Measurements from ENCODE around the gene FAM120AOS. TPM values are rescaled to one million over a fixed set of nuclear protein-coding genes. Genes with fewer than 3 reads are reported as not detected.

Gene FAM120AOS
- total and polyA plus RNA-seq, 2 donors from 2014 or later, result 38.7 to 53.2 TPM

DNA sequence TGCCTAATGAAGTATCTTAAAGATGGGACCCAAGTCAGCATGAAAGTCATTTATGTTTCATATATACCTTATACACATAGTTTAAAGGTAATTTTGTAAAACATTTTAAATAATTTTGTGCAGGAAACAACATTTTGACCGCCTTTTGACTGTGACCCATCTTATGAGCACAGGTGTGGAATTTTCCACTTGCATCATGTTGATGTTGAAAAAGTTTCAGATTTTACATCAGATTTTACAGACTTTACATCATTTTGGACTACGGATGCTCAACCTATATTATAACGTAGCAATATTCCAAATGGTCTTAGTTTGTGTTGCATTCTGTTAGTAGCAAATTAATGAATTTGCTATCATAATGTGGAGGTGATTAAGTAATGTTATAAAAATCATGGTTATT lies 21.7 kb upstream of the FAM120AOS start:
- peaks cover 0 to 2% (median 0%) of the 10 kb centered on the region in 3 donors for H3K4me1 ChIP-seq (ENCODE audit: control insufficient read depth in 2 of 3, insufficient read depth in 2 of 3, low read depth in 1 of 3, low read length in 3 of 3)
- H3K27ac ChIP-seq (ENCODE audit: low read depth in 2 of 2, low read length in 2 of 2), result no peak overlapping the region
- intact Hi-C loops (cut with DNase I), result no loop called here
- no peak overlapping the region for H3K4me3 ChIP-seq (ENCODE audit: low read length in 3 of 3)
- H3K27me3 ChIP-seq (ENCODE audit: control insufficient read depth, insufficient read depth, low read length), result no peaks in the 10 kb centered on the region
- peaks cover 0 to 2% (median 0%) of the 10 kb centered on the region in 3 donors for H3K36me3 ChIP-seq (ENCODE audit: control insufficient read depth in 2 of 3, insufficient read depth in 3 of 3, low read length in 3 of 3)
- no peak overlapping the region for H3K9ac ChIP-seq (ENCODE audit: low read length in 3 of 3)
- no peak for DNase-seq
- no peaks in the 10 kb centered on the region for H3K9me3 ChIP-seq (ENCODE audit: control insufficient read depth in 2 of 3, insufficient read depth in 1 of 3, low read length in 3 of 3)
- TF ChIP-seq, protein P1, sequence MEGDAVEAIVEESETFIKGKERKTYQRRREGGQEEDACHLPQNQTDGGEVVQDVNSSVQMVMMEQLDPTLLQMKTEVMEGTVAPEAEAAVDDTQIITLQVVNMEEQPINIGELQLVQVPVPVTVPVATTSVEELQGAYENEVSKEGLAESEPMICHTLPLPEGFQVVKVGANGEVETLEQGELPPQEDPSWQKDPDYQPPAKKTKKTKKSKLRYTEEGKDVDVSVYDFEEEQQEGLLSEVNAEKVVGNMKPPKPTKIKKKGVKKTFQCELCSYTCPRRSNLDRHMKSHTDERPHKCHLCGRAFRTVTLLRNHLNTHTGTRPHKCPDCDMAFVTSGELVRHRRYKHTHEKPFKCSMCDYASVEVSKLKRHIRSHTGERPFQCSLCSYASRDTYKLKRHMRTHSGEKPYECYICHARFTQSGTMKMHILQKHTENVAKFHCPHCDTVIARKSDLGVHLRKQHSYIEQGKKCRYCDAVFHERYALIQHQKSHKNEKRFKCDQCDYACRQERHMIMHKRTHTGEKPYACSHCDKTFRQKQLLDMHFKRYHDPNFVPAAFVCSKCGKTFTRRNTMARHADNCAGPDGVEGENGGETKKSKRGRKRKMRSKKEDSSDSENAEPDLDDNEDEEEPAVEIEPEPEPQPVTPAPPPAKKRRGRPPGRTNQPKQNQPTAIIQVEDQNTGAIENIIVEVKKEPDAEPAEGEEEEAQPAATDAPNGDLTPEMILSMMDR (IDR thresholded peaks at IDR 0.05; ENCODE audit: borderline replicate concordance, extremely low read depth, insufficient read depth), result no peak
- FAIRE-seq, result no peak

DNA sequence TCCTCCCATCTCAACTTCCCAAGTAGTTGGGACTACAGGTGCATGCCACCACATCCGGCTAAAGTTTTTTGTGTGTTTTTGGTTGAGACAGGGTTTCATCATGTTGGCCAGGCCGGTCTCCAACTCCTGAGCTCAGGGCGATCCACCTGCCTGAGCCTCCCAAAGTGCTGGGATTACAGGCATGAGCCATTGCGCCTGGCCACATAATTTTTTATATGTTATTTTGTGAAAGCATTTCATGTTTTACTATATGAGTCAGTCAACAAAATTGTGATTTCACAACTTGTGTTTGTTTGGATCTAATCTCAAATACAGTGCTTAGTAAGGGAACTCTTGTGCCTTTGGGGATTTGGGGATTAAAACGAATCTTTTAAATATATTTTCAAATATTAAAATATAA lies 20.0 kb upstream of the FAM120AOS start:
- DNase-seq (no peak), FAIRE-seq (no peak)
- intact Hi-C loops (cut with DNase I), result no loop called here
- H3K36me3 ChIP-seq (ENCODE audit: control insufficient read depth in 2 of 3, insufficient read depth in 3 of 3, low read length in 3 of 3), result peaks cover 0 to 2% (median 0%) of the 10 kb centered on the region in 3 donors
- TF ChIP-seq, protein P1 (IDR thresholded peaks at IDR 0.05; ENCODE audit: borderline replicate concordance, extremely low read depth, insufficient read depth), result no peak
- H3K27ac ChIP-seq (ENCODE audit: low read depth in 2 of 2, low read length in 2 of 2), result no peak overlapping the region
- no peaks in the 10 kb centered on the region for H3K9me3 ChIP-seq (ENCODE audit: control insufficient read depth in 2 of 3, insufficient read depth in 1 of 3, low read length in 3 of 3)
- no peaks in the 10 kb centered on the region for H3K27me3 ChIP-seq (ENCODE audit: control insufficient read depth, insufficient read depth, low read length)
- no peak overlapping the region for H3K9ac ChIP-seq (ENCODE audit: low read length in 3 of 3)
- H3K4me3 ChIP-seq (ENCODE audit: low read length in 3 of 3), result no peak overlapping the region
- H3K4me1 ChIP-seq (ENCODE audit: control insufficient read depth in 2 of 3, insufficient read depth in 2 of 3, low read depth in 1 of 3, low read length in 3 of 3), result peaks cover 5 to 17% (median 6%) of the 10 kb centered on the region in 3 donors

- no peak for FAIRE-seq
- intact Hi-C loops (cut with DNase I), result no loop called here
- H3K4me3 ChIP-seq (ENCODE audit: low read length in 3 of 3), result no peak overlapping the region
- no peaks in the 10 kb centered on the region for H3K27me3 ChIP-seq (ENCODE audit: control insufficient read depth, insufficient read depth, low read length)
- no peak overlapping the region for H3K27ac ChIP-seq (ENCODE audit: low read depth in 2 of 2, low read length in 2 of 2)
- TF ChIP-seq, protein P1 (IDR thresholded peaks at IDR 0.05; ENCODE audit: borderline replicate concordance, extremely low read depth, insufficient read depth), result no peak
- no peak overlapping the region for H3K9ac ChIP-seq (ENCODE audit: low read length in 3 of 3)
- peaks cover 5 to 28% (median 18%) of the 10 kb centered on the region in 3 donors for H3K4me1 ChIP-seq (ENCODE audit: control insufficient read depth in 2 of 3, insufficient read depth in 2 of 3, low read depth in 1 of 3, low read length in 3 of 3)
- no peak for DNase-seq
- H3K36me3 ChIP-seq (ENCODE audit: control insufficient read depth in 2 of 3, insufficient read depth in 3 of 3, low read length in 3 of 3), result peaks cover 0 to 2% (median 0%) of the 10 kb centered on the region in 3 donors
- no peaks in the 10 kb centered on the region for H3K9me3 ChIP-seq (ENCODE audit: control insufficient read depth in 2 of 3, insufficient read depth in 1 of 3, low read length in 3 of 3)
Observed at GRCh38 chr9:93471124-93471523, 17.7 kb upstream of the FAM120AOS start.

DNA sequence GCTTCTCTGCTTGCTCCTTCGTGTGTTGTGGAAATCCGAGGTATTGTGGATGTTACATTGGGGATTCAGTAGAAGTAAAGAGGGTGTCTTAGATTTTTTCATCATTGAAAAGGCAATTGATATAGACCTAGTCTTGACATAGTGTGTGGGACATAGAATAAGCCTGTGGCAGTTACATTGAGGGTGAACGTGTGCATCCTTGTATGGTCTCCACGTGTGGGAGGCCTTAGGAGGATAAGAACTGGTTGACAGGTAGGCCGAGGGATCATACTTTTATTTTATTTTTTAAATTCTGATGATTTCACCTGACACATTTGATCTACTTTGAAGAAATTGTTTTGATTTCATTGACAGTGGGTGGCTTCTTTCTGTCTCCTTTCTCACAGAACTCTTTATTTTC lies 17.0 kb upstream of the FAM120AOS start:
- H3K4me3 ChIP-seq (ENCODE audit: low read length in 3 of 3), result no peak overlapping the region
- intact Hi-C loops (cut with DNase I), result no loop called here
- no peak overlapping the region for H3K9ac ChIP-seq (ENCODE audit: low read length in 3 of 3)
- H3K36me3 ChIP-seq (ENCODE audit: control insufficient read depth in 2 of 3, insufficient read depth in 3 of 3, low read length in 3 of 3), result peaks cover 0 to 2% (median 0%) of the 10 kb centered on the region in 3 donors
- TF ChIP-seq, protein P1 (IDR thresholded peaks at IDR 0.05; ENCODE audit: borderline replicate concordance, extremely low read depth, insufficient read depth), result no peak
- H3K27me3 ChIP-seq (ENCODE audit: control insufficient read depth, insufficient read depth, low read length), result no peaks in the 10 kb centered on the region
- H3K9me3 ChIP-seq (ENCODE audit: control insufficient read depth in 2 of 3, insufficient read depth in 1 of 3, low read length in 3 of 3), result no peaks in the 10 kb centered on the region
- no peak overlapping the region for H3K27ac ChIP-seq (ENCODE audit: low read depth in 2 of 2, low read length in 2 of 2)
- peaks cover 5 to 34% (median 18%) of the 10 kb centered on the region in 3 donors for H3K4me1 ChIP-seq (ENCODE audit: control insufficient read depth in 2 of 3, insufficient read depth in 2 of 3, low read depth in 1 of 3, low read length in 3 of 3)
- FAIRE-seq (no peak), DNase-seq (no peak)
